Tibial nerve (tissue), 4 donors: ENCODE results near the gene GNG2.

ENCODE experiments used
- EP300 ChIP-seq, 2 donors: sonication (generic); formaldehyde crosslinking; IDR thresholded peaks; one replicate each; pipeline ENCODE4 v1.6.1; 2017; ENCODE audit warnings: antibody characterized with exemption in 2 of 2, mild to moderate bottlenecking in 1 of 2
- POLR2A ChIP-seq, 2 donors: fragments of 450-650 bp; IDR thresholded peaks; one replicate each; pipeline ENCODE4 v1.6.1; 2017; ENCODE audit warnings: antibody characterized with exemption in 2 of 2, mild to moderate bottlenecking in 2 of 2, moderate library complexity in 2 of 2
- TF ChIP-seq, protein P1 (sequence below), 5 experiments: fragments of 200-600 bp in 3 of 5; fragments of 450-650 bp in 2 of 5; sonication (generic) in 3 of 5; IDR thresholded peaks; one replicate each; pipeline ENCODE4 v1.5.1; 2016 to 2019; ENCODE audit warnings: antibody characterized with exemption in 5 of 5, mild to moderate bottlenecking in 3 of 5, moderate library complexity in 2 of 5

DNA sequence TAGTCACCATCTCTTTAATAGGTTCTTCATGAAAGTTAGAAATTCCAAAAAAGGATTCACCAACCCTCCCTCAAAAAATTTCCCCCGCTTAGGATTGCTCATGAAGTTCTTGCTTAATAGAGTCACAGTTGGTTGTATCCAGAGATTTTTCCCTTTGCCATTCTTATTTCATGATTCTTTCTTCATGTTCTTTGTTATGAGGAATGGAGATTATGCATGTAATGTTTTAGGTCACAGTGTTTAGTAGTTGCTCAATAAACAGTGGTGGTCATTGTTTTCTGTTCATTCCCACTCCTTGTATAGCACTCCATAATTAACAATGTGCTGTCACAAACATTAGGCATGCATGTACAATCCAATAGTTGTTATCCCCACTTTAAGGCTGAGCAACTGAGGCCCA, 77.7 kb downstream of the GNG2 start:
- TF ChIP-seq, protein P1, sequence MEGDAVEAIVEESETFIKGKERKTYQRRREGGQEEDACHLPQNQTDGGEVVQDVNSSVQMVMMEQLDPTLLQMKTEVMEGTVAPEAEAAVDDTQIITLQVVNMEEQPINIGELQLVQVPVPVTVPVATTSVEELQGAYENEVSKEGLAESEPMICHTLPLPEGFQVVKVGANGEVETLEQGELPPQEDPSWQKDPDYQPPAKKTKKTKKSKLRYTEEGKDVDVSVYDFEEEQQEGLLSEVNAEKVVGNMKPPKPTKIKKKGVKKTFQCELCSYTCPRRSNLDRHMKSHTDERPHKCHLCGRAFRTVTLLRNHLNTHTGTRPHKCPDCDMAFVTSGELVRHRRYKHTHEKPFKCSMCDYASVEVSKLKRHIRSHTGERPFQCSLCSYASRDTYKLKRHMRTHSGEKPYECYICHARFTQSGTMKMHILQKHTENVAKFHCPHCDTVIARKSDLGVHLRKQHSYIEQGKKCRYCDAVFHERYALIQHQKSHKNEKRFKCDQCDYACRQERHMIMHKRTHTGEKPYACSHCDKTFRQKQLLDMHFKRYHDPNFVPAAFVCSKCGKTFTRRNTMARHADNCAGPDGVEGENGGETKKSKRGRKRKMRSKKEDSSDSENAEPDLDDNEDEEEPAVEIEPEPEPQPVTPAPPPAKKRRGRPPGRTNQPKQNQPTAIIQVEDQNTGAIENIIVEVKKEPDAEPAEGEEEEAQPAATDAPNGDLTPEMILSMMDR (IDR thresholded peaks at IDR 0.05) = no peak
- TF ChIP-seq POLR2A (IDR thresholded peaks at IDR 0.05) (no peak), EP300 (IDR thresholded peaks at IDR 0.05) (no peak)
